ENCODE results near the gene FOXP1.

FOXP1 gene

DNA sequence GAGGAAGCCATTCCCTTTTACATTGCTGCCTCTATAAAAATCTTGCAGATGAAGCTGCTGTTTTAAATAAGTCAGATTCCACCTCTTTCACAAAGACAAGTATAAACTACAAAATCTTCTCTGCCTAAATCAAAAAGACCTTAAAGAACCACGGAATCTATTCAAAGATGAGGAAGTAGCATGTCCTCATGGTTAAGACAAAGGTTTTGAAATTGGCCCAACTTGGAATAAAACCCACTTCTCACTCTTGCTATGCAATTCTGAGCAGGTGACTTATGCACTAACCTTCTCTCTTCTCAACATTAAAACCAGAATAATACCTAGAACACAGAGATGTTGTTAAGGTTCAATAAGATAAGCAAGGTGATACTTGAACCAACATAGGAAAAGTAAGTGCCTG is 97.6 kb downstream of the FOXP1 start:
- no peak for DNase-seq (ENCODE audit: low spot score)

DNA sequence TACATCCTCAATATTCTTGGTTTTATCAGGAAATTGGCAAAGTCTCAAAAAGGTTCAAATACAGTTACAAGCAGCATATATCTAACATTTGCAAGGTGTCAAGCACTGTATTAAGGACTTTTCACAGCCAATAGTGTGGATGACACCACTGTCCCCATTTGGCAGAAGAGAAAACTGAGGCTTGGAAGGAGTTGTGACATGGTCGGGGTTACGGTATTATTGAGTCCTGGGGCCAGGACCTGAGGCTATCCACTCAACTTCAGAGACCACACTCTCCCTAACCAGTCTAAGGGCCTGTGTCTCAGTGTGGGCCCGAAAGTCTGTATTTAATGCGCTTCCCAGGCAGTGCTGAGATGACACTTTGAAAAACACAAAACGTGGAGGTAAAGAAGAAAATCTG is 99.1 kb downstream of the FOXP1 start:
- DNase-seq (ENCODE audit: low spot score): no peak

DNA sequence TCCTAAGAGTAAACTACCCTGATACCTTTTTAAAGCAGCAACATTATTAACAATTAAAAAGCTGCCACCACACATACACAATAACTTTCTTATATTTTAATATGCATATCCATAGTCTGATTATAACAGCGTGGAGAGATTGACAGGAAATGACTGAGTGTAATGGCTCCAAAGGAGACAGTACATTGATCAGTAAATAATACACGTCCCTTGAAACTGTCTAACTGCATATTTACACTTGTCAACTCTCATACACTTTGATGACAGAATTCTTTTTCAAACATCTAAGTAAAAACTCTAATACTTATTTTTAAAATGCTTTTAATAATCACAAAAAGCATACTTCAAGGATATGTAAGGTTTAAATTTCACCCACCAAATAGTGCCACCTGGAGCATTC is 99.5 kb downstream of the FOXP1 start:
- no peak for DNase-seq (ENCODE audit: low spot score)

DNA sequence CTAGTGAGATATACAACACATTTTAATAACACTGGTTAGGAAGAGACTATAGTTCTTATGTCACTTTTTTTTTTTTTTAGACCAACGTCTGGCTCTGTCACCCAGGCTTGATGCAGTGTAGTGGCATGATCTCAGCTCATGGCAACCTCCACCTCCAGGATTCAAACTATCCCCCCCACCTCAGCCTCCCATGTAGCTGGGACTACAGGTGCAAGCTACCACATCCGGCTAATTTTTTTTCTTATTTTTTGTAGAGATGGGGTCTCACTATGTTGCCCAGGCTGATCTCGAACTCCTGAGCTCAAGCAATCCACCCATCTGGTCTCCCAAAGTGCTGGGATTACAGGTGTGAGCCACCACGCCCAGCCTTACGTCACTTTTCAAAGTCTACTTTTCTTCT is 100.8 kb downstream of the FOXP1 start:
- no peak for DNase-seq (ENCODE audit: low spot score)

DNA sequence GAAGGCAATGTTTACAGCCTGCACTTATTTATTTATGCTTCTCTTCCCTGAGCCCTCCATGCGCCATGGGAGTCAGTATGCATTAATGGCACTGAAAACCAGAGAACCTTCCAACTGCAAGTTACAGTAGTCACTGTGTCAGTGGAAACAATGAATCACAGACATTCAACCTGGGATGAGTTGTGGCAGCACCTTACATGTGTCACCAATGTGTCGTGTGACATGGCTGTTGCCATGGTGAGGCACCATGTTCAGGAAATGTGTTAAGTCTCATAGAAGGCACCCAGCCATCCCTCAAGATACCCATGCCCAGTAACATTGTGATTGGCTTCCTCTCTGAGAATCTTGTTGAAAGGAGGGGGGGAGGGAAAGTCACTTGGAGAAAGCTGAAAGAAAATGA is 105.0 kb downstream of the FOXP1 start:
- DNase-seq (ENCODE audit: low spot score): no peak

DNA sequence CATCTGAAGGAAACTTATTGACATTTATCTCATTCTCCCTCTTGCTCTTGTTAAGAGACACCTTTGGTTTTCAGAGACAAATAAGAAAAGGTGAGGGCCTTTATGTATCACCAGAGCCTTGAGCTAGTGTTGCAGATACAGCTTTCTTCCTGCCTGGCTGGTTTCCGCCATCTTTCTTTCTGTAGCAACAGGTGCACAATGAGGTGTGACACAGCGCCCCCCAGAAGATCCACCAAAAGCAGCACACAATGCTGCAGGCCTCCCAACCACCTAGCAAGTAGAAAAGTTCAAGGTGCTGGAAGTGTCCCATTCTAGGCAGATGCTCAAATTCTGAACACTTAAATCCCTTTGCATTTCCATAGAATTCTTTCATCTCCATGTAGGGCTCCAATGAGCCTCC is 106.6 kb downstream of the FOXP1 start:
- peak; percentile 13 for DNase-seq (ENCODE audit: low spot score)

DNA sequence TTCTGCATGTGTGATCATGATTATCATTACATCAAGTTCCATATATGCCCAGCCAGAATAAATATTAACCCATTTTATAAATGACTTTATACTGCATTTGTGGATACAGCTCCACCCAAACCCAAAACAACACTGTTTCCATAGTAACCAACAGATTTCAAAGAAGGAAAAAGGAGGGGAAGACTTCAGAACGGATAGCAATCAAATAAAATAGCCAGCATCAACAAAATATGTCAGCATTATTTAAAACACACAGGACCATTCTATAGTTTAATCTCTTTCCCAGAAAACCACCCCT is 114.4 kb downstream of the FOXP1 start:
- DNase-seq (ENCODE audit: low spot score): no peak

DNA sequence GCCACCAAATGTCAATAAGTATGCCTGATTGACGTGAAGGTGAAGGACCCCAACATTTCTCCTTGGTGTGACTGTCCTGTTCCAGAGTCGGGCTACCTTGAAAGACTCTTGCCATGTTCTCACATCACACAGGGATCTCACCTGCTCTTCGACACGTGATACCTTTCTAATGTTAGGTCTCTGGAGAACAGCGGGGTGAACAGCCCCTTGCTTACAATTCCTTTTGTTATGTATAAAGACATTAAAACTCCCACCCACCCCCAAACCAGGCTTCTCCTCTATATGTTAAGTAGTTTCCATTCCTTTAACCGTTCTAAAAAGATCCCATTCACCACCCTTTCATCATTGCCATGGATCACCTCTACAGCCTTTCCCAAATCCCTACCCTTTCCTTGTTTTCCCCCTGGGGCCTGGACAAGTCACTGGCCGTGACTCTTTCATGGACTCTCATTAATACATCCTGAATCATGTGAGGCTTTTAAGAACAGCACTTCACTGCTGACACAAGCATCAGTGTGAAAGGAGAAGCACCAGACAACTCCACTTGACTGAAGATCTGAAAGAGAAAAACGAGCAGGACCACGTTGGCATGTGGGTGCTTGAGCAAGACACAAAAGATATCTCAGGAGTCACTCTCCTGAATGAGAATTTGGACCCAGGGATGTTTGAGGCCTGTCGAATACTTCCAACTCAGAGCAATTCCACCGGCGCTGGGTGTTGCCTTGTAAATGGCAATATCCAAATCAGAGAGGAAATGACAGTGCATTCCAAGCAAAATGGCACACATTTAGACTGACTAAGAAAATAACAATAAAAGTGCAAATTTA is 115.0 kb downstream of the FOXP1 start:
- peak; percentile 50 for DNase-seq (ENCODE audit: low spot score)

DNA sequence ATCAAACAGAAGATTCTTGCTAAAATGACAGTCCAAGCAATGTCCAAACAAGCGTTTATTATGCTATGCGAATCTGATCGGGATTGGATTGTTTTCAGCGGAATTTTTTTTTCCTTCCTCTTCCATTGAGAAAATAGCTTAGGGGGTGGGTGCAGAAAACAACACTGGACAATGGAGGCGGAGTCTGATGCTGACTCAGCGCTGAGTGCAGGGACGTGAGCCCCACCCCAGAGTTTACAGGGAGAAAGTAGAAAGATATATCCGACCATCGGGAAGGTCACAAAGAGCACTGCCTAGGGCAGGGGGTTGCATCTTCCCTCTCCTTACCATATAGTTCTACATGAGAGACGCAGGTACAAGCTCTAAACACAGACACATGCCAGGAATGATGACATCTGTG is 117.0 kb downstream of the FOXP1 start:
- peak; percentile 42 for DNase-seq (ENCODE audit: low spot score)

DNA sequence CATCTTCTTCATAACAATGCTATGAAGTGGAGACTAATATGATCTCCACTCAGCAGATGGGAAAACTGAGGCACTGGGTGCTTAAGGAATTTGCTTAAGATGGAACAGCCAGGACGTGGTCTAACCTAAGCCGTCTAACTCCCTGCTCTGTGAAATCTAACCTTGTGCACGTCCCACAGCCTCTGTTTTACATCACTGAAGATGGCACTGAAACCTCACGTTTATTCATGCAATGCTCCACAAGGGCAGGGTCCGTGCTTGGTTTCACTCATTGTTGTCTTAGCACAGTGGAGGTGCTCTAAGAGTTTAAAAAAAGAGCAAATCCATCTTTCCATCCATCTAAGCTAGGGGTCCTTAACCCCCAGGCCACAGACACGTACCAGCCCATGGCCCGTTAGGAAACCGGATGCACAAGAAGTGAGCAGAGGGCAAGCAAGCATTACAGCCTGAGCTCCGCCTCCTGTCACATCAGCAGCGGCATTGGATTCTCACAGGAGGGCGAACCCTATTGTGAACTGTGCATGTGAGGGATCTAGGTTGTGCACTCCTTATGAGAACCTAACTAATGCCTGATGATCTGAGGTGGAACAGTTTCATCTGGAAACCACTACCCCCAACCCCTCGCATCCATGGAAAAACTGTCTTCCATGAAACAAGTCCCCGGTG is 118.0 kb downstream of the FOXP1 start:
- no peak for DNase-seq (ENCODE audit: low spot score)

DNA sequence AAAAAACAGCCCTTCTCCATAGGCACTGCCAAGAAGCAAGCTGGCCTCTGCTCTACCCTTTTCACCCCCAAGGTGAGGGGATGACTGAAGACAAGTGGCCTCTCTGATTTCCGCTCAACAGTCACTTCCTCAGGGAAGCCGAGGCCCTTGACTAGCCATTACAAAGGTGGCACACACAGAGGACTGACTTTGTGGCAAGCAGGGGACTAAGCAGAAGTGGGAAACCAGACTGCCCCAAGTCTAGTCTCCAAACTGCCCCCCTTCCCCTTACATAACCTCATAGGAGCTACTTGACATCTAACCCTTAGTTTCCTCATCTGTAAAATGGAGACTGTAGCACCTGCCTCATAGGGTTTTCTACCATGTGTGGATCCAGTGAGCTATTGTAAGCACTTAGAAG is 118.9 kb downstream of the FOXP1 start:
- no peak for DNase-seq (ENCODE audit: low spot score)

DNA sequence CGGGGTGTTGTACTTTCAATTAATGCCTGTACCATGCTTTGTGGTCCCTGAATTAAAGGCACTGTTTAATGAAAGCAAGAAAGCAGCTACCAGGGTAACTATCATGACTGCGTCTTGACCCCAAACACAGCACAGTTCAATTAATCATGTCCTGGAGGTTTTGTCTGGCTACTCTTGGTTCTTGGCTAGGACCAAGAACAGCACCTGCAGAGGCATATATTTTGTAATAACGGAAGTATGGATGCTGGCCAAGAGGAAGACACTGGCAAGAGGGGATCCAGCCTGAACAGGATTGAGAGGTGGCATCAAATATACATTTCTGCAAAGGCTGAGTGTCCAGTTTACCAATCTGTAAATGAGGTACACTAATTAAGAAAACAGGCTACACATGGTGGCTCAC is 119.9 kb downstream of the FOXP1 start:
- no peak for DNase-seq (ENCODE audit: low spot score)

DNA sequence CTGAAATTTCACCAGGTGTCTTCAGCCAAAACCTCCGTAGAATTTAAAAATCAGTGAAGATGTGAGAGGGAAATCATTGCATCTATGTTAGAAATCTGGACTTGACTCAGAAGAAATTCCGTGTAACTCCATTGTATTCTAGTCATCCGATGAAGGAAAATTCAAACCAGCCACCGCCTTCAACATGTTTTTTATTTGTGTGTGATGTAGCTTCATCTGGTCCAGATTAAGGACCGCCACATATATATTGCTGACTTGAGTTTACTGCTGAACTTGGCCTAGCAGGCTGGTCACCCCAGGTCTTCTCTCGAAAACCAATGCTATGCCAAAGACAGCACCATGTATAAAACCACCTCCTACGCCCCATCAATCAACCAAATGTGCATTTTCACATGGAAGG is 120.9 kb downstream of the FOXP1 start:
- no peak for DNase-seq (ENCODE audit: low spot score)

DNA sequence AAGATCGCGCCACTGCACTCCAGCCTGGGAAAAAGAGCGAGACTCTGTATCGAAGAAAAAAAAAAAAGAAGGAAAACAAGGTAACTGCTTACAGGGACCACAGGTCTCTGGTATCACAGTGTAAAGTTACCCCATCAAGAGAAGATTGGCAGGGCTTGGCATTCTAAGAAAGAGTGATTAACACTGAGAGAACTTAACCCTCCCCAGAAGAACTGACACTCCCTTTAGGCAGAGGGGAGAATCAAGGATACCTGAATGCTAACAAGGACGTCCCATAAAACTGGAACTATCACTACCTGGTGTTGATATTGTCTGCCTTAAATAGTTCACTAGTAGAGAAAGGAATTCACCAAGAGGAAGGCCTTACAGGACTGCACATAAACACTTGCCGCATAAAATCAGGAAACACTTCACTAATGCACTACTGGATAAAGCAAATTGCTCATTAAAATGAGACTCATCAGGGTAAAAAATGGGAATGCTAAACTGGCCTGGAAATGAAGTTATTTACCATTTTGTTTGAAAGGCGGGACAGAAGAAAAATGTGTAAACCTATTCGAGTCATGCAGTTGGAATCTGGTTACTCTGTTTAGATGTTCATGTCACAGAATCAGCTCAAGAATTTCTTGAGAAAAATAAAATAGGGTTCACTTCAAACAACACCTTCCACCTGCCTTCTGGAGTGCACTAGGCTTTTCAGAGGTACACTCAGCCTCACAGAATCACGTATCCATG is 121.6 kb downstream of the FOXP1 start:
- DNase-seq (ENCODE audit: low spot score): no peak

DNA sequence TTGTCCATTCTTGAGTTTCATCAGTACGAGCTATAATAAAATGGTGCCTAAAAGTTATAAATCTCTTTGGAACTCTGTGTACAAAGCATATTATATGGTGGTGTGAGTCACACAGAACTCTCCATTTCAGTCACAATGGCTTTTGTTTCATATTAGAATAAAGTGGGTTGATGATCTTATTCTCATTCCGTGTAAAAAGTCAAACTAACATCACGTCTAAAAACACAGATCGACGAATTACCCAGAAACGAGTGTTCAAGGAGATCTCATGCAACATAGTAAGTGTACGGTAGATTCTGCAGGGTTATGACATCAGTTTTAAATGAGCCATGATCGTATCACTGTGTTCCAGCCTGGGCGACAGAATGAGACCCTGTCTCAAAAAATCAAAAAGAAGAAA is 122.4 kb downstream of the FOXP1 start:
- DNase-seq (ENCODE audit: low spot score): no peak

DNA sequence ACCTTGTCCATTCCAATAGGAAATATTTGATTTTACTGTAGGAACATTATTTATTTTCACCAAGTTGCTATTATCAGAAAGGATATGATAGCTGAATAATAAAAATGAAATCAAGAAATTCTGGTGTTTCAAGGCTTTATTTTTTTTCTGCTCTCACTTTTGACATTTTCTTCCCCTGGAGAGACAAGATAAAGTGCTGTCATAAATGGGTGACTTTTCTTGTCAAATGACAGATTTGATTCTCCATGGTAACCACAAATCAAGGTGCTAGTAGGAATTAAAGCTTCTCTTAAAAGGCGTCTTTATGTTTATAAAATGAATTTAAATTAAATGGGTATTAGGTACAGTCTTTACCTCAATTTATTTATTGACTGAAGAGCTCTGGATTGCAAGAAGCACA is 124.6 kb downstream of the FOXP1 start:
- DNase-seq (ENCODE audit: low spot score): no peak

DNA sequence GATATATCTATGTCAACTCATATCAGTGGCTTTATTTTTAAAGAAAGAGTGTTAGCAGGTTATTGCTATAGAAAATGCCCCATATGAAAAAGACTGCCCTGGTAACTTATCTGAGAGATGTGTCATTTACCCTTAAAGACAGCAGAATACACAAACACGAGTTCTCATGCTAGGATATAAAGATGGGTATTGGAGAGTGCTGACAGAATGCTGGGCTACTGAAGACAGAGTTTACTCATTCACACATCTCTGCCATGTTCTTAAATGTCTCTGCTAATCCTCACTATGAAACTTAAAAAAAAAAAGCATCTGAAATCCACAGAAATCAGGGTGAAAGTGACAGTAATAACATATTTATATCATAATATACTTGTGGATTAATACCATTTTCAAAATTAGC is 126.7 kb downstream of the FOXP1 start:
- no peak for DNase-seq (ENCODE audit: low spot score)

DNA sequence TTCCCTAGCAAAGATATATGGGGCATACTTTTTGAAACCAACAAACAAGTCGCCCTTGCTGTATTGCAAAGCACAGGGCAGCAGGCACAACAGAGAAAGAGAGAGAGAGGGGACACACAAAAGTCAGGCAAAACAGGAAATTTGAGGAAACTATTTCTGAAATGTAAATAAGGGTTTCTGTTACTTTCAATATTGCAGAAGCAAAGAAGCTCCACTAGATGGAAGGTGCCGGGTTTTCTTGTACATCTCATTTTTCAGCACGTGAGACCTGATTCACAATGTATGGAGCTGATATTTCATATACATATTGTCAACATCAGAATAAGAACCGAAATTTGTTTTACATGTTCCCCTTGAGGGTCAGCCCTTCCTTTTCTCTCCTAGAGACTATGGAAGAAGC is 127.4 kb downstream of the FOXP1 start:
- DNase-seq (ENCODE audit: low spot score): no peak

DNA sequence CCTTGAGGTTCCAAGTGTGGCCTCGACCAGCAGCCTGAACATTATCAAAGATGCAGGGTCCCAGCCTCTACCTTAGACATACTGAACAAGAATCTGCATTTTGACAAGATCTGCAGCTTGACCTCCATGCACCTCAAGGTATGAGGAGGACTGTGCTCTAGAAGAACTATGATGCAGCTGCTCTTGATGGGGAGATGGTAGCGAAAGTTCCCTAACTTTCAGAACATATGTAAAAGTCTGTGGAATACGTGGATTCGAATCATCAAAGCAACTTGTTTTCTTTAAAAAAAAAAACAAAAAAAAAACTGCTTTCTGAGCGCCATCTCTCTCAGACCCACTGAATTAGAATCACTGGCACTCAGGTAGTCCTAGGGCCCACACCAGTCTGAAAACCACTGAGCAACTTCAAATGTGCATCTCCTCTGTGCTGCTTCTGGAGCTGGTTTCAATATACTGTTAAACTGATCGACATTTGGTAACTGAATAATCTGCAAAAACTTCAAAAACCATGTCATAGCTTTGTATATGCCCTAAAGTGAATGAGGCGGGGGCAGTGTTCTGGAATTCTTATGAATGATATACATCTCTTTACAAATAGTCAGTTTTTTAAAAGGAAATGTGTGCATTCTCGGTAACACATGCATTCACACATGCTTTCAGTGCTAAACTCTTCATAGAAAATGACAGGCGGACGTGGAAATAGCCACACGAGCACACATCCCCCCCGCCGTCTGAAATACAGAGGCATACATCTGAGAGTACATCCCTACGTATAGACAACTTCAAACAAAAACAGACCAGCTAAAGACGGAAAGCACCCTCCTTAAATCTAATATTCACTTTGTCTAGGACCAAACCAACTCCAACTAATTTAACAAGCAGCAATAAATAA is 128.8 kb downstream of the FOXP1 start:
- no peak for DNase-seq (ENCODE audit: low spot score)

DNA sequence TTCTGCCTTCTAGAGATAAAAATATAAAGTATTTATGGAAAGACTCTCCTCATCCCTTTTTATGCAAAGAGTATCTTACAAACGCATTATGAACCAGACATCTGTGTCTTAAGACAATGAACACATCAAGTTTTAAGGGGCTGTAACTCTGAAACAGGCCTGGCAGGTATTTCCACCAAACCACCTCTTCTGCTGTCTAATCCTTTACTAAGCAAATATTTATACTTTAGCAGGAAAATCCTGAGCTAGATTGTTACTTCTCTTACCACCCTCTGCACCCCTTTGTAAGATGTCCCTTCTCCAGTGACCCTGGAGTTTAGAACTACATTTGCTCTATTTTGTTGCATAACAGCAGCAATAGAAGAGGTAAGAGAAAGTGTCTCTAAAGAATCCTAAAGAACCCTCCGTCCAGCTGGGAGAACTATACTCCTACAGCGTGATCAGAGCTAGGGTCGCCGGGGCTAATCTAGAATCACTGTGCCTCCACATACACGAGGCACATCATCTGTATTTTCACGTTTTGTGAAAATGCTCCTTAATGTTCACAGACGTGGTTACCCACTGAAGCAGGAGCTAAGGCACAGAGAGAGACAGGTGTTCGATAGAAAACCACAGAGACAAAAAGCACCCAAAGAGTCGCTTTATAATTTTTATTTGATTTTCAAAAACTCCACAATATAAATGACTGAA is 129.6 kb downstream of the FOXP1 start:
- no peak for DNase-seq (ENCODE audit: low spot score)

DNA sequence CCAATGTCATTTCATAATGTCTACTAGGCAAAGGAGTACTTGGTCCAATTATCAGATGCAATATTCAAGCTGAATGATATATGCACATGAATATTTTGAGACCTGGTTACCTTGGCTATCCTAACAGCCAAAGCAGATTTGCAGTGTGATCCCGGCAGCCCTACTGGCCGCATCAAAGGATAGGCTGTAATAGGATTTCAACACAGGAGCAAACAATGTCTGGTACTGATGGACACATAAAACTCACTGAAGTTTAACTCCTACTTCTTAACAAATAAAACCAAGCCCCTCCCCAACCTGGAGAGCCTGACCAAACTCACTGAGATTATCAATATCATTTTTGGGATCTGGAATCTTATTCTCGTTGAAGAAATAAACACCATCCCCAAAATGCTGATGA is 130.2 kb downstream of the FOXP1 start:
- DNase-seq (ENCODE audit: low spot score): no peak

DNA sequence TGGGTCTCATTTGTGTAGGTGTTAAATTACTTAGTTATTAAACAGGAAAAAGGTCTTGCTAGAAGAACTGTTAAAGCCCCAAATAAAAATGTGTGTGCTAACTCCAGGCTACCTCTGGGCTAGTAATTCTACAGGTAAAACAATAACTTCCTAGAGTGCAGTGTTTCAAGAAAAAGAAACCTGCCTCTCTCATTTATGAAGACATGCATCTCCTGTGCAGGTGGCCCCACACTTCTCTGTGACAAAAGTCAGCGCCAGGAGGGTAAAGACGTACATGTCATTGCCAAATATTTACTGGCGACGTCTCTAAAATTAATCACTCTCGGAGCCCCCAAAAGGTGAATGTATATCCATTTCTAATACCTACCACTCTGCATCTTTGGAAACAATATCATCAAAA is 131.7 kb downstream of the FOXP1 start:
- DNase-seq (ENCODE audit: low spot score): no peak
